ENCODE results near the gene EPYC.
A peak's percentile ranks its signal among the peaks of the same experiment; 100 is the strongest.

The EPYC gene

GRCh38 chr12:90963946-90964345 is 40.8 kb downstream of the EPYC start:
- no peaks in the 10 kb centered on the region for H3K9me3 Mint-ChIP-seq
- H3K4me1 Mint-ChIP-seq = no peaks in the 10 kb centered on the region
- TF ChIP-seq CTCF (IDR thresholded peaks at IDR 0.05) = no peak
- no peaks in the 10 kb centered on the region for H3K27me3 Mint-ChIP-seq (ENCODE audit: low read depth, poor library complexity)
- H3K27ac Mint-ChIP-seq = no peak overlapping the region
- no peak for DNase-seq
- no peaks in the 10 kb centered on the region for H3K36me3 Mint-ChIP-seq (ENCODE audit: low read depth)
- no peak overlapping the region for H3K4me3 Mint-ChIP-seq

- no peak overlapping the region for H3K4me3 Mint-ChIP-seq
- peaks cover 3% of the 10 kb centered on the region for H3K27me3 Mint-ChIP-seq (ENCODE audit: low read depth, poor library complexity)
- no peaks in the 10 kb centered on the region for H3K4me1 Mint-ChIP-seq
- TF ChIP-seq CTCF (IDR thresholded peaks at IDR 0.05) = no peak
- no peaks in the 10 kb centered on the region for H3K36me3 Mint-ChIP-seq (ENCODE audit: low read depth)
- H3K9me3 Mint-ChIP-seq = no peaks in the 10 kb centered on the region
- H3K27ac Mint-ChIP-seq = no peak overlapping the region
- DNase-seq = no peak
These were observed 43.6 kb downstream of the EPYC start for GRCh38 chr12:90961154-90961553.

GRCh38 chr12:90959538-90960139 is 45.1 kb downstream of the EPYC start:
- Mint-ChIP-seq H3K27me3 (ENCODE audit: low read depth, poor library complexity) (peaks cover 3% of the 10 kb centered on the region), H3K4me1 (no peaks in the 10 kb centered on the region), H3K27ac (no peak overlapping the region), H3K9me3 (no peaks in the 10 kb centered on the region), H3K36me3 (ENCODE audit: low read depth) (no peaks in the 10 kb centered on the region), H3K4me3 (no peak overlapping the region)
- TF ChIP-seq CTCF (IDR thresholded peaks at IDR 0.05) = peak; percentile 79
- DNase-seq = peak; percentile 18

GRCh38 chr12:90959032-90959431 is 45.7 kb downstream of the EPYC start:
- DNase-seq = no peak
- no peaks in the 10 kb centered on the region for H3K36me3 Mint-ChIP-seq (ENCODE audit: low read depth)
- no peak overlapping the region for H3K27ac Mint-ChIP-seq
- no peak overlapping the region for H3K4me3 Mint-ChIP-seq
- peaks cover 3% of the 10 kb centered on the region for H3K27me3 Mint-ChIP-seq (ENCODE audit: low read depth, poor library complexity)
- H3K4me1 Mint-ChIP-seq = no peaks in the 10 kb centered on the region
- no peaks in the 10 kb centered on the region for H3K9me3 Mint-ChIP-seq
- TF ChIP-seq CTCF (IDR thresholded peaks at IDR 0.05) = no peak

GRCh38 chr12:90958347-90958746 is 46.4 kb downstream of the EPYC start:
- Mint-ChIP-seq H3K4me1 (no peaks in the 10 kb centered on the region), H3K36me3 (ENCODE audit: low read depth) (no peaks in the 10 kb centered on the region), H3K27me3 (ENCODE audit: low read depth, poor library complexity) (peaks cover 7% of the 10 kb centered on the region), H3K4me3 (no peak overlapping the region), H3K9me3 (no peaks in the 10 kb centered on the region), H3K27ac (no peak overlapping the region)
- no peak for TF ChIP-seq CTCF (IDR thresholded peaks at IDR 0.05)
- no peak for DNase-seq

- TF ChIP-seq CTCF (IDR thresholded peaks at IDR 0.05) = no peak
- H3K27ac Mint-ChIP-seq = no peak within 1 kb of the TSS
- peaks cover 11% of the 10 kb centered on the region for H3K27me3 Mint-ChIP-seq (ENCODE audit: low read depth, poor library complexity)
These were observed 49.9 kb downstream of the EPYC start, which contains the start of gene CCER1 for GRCh38 chr12:90954921-90955320. CCER1 (minus strand) TSS chr12:90955176; CDS start chr12:90954742, 434 bp downstream.

More at GRCh38 chr12:90954921-90955320, 49.9 kb downstream of the EPYC start, which contains the start of gene CCER1:
- no peaks in the 10 kb centered on the region for H3K9me3 Mint-ChIP-seq
- no peaks in the 10 kb centered on the region for H3K4me1 Mint-ChIP-seq
- H3K4me3 Mint-ChIP-seq = no peak within 1 kb of the TSS
- no peaks in the 10 kb centered on the region for H3K36me3 Mint-ChIP-seq (ENCODE audit: low read depth)
- DNase-seq = no peak

Data from nephron progenitor cell (in vitro differentiated cells).